ENCODE measurements around the gene PNMA8B. TPM values are rescaled to one million over a fixed set of nuclear protein-coding genes. Genes with fewer than 3 reads are reported as not detected.

Gene PNMA8B, protein sequence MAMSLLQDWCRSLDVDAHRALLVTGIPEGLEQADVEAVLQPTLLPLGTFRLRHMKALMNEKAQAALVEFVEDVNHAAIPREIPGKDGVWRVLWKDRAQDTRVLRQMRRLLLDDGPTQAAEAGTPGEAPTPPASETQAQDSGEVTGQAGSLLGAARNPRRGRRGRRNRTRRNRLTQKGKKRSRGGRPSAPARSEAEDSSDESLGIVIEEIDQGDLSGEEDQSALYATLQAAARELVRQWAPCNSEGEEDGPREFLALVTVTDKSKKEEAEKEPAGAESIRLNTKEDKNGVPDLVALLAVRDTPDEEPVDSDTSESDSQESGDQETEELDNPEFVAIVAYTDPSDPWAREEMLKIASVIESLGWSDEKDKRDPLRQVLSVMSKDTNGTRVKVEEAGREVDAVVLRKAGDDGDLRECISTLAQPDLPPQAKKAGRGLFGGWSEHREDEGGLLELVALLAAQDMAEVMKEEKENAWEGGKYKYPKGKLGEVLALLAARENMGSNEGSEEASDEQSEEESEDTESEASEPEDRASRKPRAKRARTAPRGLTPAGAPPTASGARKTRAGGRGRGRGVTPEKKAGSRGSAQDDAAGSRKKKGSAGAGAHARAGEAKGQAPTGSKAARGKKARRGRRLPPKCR
- total RNA-seq, result under 1 TPM; 0.05 to 0.12 TPM

DNA sequence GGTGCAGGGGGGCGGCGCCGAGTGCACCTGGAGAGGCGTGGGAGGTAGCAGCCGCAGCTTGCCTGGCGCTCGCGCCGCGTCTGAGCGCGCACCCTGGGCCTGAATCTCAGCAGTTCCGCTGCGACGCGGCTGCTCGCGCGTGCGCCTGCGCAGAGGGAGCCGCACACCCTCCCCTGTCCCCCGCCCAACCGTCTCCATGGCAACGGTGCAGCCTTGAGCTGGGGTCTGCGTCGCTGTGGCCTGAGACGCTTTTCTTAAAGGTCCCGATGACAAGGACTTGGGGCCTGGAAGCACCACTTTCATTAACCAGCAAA, at the start of gene PNMA8B:
Gene PNMA8B (minus strand): TSS at position 82 of the 314 bp plus-strand sequence. CDS start 402 bp downstream, outside the sequence.
- peaks cover 13% of the 10 kb centered on the region for H3K4me1 Mint-ChIP-seq (ENCODE audit: low read depth)
- H3K27ac Mint-ChIP-seq, result no peak within 1 kb of the TSS
- H3K9me3 Mint-ChIP-seq, result no peaks in the 10 kb centered on the region
- no peak for DNase-seq
- H3K27me3 Mint-ChIP-seq (ENCODE audit: low read depth), result peaks cover 69% of the 10 kb centered on the region
- H3K4me3 Mint-ChIP-seq, result peak within 1 kb of the TSS; percentile 71 to 84
- no peaks in the 10 kb centered on the region for H3K36me3 Mint-ChIP-seq (ENCODE audit: insufficient read depth in 2 of 2)
- ATAC-seq (replicated peaks in 1 of 2), result no peak

DNA sequence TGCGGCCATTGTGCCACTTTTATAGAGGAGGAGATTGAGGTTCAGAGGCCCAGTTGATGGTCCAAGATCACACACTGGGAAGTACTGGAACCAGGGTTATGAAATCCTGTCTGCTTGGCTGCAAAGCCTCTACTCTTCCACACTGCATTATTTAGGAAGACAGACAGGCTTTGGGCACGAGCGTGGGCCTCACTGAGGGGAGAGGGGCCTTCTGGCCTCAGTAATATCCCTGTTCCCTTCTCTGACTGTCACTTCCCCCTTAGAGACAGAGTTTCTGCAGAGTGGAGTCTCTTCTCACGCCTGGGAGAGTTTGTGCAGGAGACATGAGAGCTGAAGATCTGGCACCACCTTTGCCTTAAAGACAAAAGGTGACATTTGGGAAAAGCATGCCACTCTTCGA, 49.0 kb upstream of the PNMA8B start:
- Mint-ChIP-seq H3K4me1 (ENCODE audit: low read depth) (peaks cover 4% of the 10 kb centered on the region), H3K9me3 (peaks cover 0 to 4% of the 10 kb centered on the region in 2 donors), H3K36me3 (ENCODE audit: insufficient read depth in 2 of 2) (peaks cover 2 to 8% of the 10 kb centered on the region in 2 donors), H3K27me3 (ENCODE audit: low read depth) (no peaks in the 10 kb centered on the region), H3K27ac (no peak overlapping the region), H3K4me3 (no peak overlapping the region)
- ATAC-seq (replicated peaks in 1 of 2) (no peak), DNase-seq (no peak)

- Mint-ChIP-seq H3K27me3 (ENCODE audit: low read depth) (no peaks in the 10 kb centered on the region), H3K4me1 (ENCODE audit: low read depth) (peaks cover 17% of the 10 kb centered on the region), H3K27ac (no peak overlapping the region), H3K9me3 (peaks cover 0 to 4% of the 10 kb centered on the region in 2 donors), H3K36me3 (ENCODE audit: insufficient read depth in 2 of 2) (peaks cover 0 to 8% of the 10 kb centered on the region in 2 donors), H3K4me3 (no peak overlapping the region)
- ATAC-seq (replicated peaks in 1 of 2), result peak in 1 of 2 donors; percentile 57
- DNase-seq, result peak; percentile 79 to 80
Measured at GRCh38 chr19:46542428-46543230, 47.0 kb upstream of the PNMA8B start.

DNA sequence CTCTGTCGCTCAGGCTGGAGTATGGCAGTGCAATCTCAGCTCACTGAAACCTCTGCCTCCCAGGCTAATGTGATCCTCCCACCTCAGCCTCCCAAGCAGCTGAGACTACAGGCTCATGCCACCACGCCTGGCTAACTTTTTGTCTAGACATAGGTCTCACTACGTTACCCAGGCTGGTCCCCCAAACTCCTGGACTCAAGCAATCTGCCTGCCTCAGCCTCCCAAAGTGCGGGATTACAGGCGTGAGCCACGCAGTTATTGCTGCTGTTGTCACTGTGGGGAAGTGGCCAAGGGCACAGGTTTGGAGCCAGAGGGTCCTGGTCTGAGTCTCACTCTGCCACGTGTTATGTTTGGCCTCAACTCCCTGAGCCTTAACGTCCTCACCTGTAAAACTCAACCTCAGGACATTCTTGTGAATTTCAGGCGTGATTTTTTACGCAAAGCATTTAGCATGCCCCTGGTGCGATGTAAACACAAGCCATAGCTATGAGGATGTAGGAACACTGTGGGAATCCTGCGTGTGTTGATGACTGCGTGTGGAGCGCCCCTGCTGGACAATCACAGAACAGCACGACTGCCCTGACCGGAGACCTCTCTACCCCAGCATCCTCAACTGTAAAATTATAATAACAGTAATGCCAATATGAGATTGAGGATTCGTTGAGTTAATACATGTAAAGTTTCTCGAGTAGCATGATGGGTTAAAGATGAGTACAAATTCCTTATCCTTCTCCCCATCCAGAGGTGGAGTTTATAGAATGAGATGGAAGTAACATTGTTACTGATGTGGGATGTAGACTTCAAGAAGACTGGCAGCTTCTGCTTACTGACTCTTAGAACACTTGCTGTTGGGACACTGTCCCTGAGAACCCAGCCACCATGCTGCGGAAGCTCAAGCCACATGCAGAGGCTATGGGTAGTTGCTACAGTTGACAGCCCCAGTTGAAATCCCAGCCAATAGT, 41.8 kb upstream of the PNMA8B start:
- H3K4me1 Mint-ChIP-seq (ENCODE audit: low read depth), result peaks cover 17% of the 10 kb centered on the region

GRCh38 chr19:46536391-46536790, 40.7 kb upstream of the PNMA8B start:
- ATAC-seq (replicated peaks in 1 of 2) (no peak), DNase-seq (no peak)
- Mint-ChIP-seq H3K27ac (no peak overlapping the region), H3K4me1 (ENCODE audit: low read depth) (peaks cover 17% of the 10 kb centered on the region), H3K9me3 (no peaks in the 10 kb centered on the region), H3K27me3 (ENCODE audit: low read depth) (no peaks in the 10 kb centered on the region), H3K4me3 (no peak overlapping the region), H3K36me3 (ENCODE audit: insufficient read depth in 2 of 2) (no peaks in the 10 kb centered on the region)

More for the DNA sequence above, 41.8 kb upstream of the PNMA8B start:
- Mint-ChIP-seq H3K4me3 (no peak overlapping the region), H3K27me3 (ENCODE audit: low read depth) (no peaks in the 10 kb centered on the region), H3K9me3 (no peaks in the 10 kb centered on the region), H3K27ac (no peak overlapping the region), H3K36me3 (ENCODE audit: insufficient read depth in 2 of 2) (no peaks in the 10 kb centered on the region)
- DNase-seq, result peak; percentile 55 to 71
- peak; percentile 58 to 66 for ATAC-seq (replicated peaks in 1 of 2)

GRCh38 chr19:46533621-46534081, 38.0 kb upstream of the PNMA8B start:
- DNase-seq, result no peak
- no peak overlapping the region for H3K27ac Mint-ChIP-seq
- ATAC-seq (replicated peaks in 1 of 2), result no peak
- H3K4me3 Mint-ChIP-seq, result no peak overlapping the region
- H3K4me1 Mint-ChIP-seq (ENCODE audit: low read depth), result peaks cover 29% of the 10 kb centered on the region
- no peaks in the 10 kb centered on the region for H3K9me3 Mint-ChIP-seq
- no peaks in the 10 kb centered on the region for H3K27me3 Mint-ChIP-seq (ENCODE audit: low read depth)
- no peaks in the 10 kb centered on the region for H3K36me3 Mint-ChIP-seq (ENCODE audit: insufficient read depth in 2 of 2)

- ATAC-seq (replicated peaks in 1 of 2) (no peak), DNase-seq (no peak)
- Mint-ChIP-seq H3K36me3 (ENCODE audit: insufficient read depth in 2 of 2) (no peaks in the 10 kb centered on the region), H3K27ac (no peak overlapping the region), H3K27me3 (ENCODE audit: low read depth) (no peaks in the 10 kb centered on the region), H3K4me3 (no peak overlapping the region), H3K4me1 (ENCODE audit: low read depth) (peaks cover 24% of the 10 kb centered on the region), H3K9me3 (no peaks in the 10 kb centered on the region)
Measured at GRCh38 chr19:46533078-46533620, 37.5 kb upstream of the PNMA8B start.

- H3K27ac Mint-ChIP-seq, result no peak overlapping the region
- peak; percentile 51 for ATAC-seq (replicated peaks in 1 of 2)
- DNase-seq, result no peak
Measured at GRCh38 chr19:46530636-46531035, 35.0 kb upstream of the PNMA8B start.

DNA sequence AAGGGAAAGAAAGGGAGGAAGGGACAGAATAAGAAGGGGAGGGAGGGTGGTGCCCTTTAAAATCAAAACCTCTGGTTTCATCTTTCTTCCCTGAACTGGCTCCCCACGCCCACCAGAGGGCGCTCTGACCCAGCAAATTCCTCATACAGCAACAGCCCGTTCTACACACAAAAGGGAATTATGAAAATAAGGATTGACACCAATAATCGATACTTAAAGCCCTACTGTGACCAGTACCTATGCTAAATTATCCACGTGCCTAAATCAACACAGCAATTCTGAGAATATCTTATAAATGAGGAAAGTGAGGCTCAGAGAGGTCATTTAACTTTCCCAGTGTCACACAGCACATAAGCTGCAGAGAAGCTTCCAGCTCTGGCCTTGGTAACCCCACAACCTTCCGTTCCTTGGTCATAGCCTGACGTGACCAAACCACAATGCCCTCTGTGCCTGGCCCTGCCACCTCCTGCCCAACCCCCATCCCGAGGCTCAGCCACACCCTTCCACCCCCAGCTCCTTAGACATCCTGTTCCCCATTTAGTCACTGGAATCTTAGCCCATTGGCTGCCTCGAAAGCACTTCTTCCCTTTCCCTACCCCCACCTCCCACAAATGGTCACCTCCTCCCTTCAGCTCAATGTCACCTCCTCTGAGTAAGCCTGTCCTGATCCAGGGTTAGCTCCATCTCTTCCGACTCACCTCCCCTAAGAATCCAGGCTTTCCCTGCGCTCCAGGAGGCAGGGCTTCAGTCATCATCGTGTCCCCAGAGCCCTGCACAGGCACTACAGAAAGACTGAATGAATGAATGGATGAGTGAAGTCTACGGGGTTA, 34.2 kb upstream of the PNMA8B start:
- Mint-ChIP-seq H3K36me3 (ENCODE audit: insufficient read depth in 2 of 2) (peaks cover 2 to 6% of the 10 kb centered on the region in 2 donors), H3K4me1 (ENCODE audit: low read depth) (peaks cover 24% of the 10 kb centered on the region), H3K27me3 (ENCODE audit: low read depth) (no peaks in the 10 kb centered on the region), H3K4me3 (no peak overlapping the region), H3K27ac (no peak overlapping the region), H3K9me3 (peaks cover 0 to 3% of the 10 kb centered on the region in 2 donors)
- peak; percentile 66 to 70 for ATAC-seq (replicated peaks in 1 of 2)
- peak; percentile 67 to 78 for DNase-seq

More at GRCh38 chr19:46530636-46531035, 35.0 kb upstream of the PNMA8B start:
- no peak overlapping the region for H3K4me3 Mint-ChIP-seq
- peaks cover under 1 to 2% of the 10 kb centered on the region in 2 donors for H3K36me3 Mint-ChIP-seq (ENCODE audit: insufficient read depth in 2 of 2)
- H3K9me3 Mint-ChIP-seq, result no peaks in the 10 kb centered on the region
- H3K4me1 Mint-ChIP-seq (ENCODE audit: low read depth), result peaks cover 21% of the 10 kb centered on the region
- no peaks in the 10 kb centered on the region for H3K27me3 Mint-ChIP-seq (ENCODE audit: low read depth)

DNA sequence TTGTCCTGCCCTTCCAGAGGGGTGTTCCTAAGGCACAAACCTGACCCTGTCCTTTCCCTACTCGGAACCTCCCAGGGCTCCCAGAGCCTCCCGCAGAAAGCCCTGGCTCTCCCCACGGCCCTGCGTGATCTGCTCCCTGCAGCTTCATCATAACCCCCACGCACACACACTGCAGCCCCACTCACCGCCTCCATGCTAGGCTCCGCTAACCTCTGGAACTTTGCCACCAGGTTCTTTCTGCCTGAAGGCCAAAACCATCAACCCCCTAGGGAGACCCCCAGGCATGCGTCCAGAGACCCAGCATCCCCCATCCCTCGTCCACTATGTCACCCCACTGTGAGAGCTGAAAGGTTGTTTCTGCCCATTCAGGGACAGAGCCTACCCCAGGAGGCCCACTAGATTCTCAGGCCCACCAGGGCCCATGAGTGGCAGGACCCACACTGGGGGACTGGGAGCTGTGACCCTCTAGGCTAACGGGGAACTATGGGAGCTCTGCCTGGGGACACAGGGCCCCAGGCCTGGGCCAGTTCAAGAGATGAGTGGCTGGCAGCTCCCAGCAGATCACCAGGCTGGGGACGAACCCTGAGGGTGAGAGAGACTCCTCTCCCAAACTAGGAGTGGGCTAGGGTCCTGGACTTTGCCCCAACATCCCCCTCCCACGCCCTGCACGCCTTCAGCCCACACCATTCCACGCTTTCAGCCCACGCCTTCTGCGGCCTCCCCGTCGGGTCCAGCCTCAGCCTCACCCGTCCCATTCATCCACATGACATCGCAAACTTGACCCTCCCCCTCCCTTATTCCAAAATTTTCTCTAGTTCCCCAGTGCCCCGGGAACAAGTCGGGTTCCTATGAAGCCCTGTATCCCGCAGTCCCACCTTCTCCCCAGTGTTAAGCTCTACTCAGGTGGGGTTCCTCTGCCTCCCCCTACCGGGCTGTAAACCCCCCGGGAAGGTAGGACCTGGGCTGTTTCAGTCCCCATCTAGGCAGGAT, 33.2 kb upstream of the PNMA8B start:
- no peak overlapping the region for H3K27ac Mint-ChIP-seq
- H3K4me1 Mint-ChIP-seq (ENCODE audit: low read depth), result peaks cover 30% of the 10 kb centered on the region
- DNase-seq (no peak), ATAC-seq (replicated peaks in 1 of 2) (peak in 1 of 2 donors; percentile 28)
- peaks cover 0 to 4% of the 10 kb centered on the region in 2 donors for H3K9me3 Mint-ChIP-seq
- no peaks in the 10 kb centered on the region for H3K27me3 Mint-ChIP-seq (ENCODE audit: low read depth)
- H3K4me3 Mint-ChIP-seq, result no peak overlapping the region
- H3K36me3 Mint-ChIP-seq (ENCODE audit: insufficient read depth in 2 of 2), result peaks cover 5 to 6% of the 10 kb centered on the region in 2 donors

Measured in activated T-cell treated with anti-CD3 and anti-CD28 coated beads, Interleukin-2, amount 50 U/mL, for 72 hours (primary cell).